IMR-90 (cell line): ENCODE results near the gene C15orf40. TPM values are rescaled to one million over a fixed set of nuclear protein-coding genes. Genes with fewer than 3 reads are reported as not detected.

Experiments used
- ATAC-seq: fragments of 200-7000 bp; cut with Tn5 transposase; 2 replicates; pipeline ENCODE4 v1.9.1; 2020; ENCODE audit warnings: low read depth, mild to moderate bottlenecking, moderate library complexity
- BruUV-seq: library from RNA; stranded (reverse); fragments of 400-500 nt; replicated peaks from 2 replicates; lab custom pipeline; 2021; lab: Mats Ljungman, UMichigan
- CTCF ChIA-PET: fragments of 300-600 bp; formaldehyde crosslinking; extraction: SDS; loops from one replicate; lab custom pipeline; 2021; ENCODE audit warnings: antibody characterized with exemption; lab: Yijun Ruan, JAX
- POLR2A ChIA-PET: fragments of 300-600 bp; sonication (Branson Sonifier 250); formaldehyde crosslinking; loops from one replicate; lab custom pipeline; 2022; ENCODE audit warnings: antibody characterized with exemption; ENCODE audit not compliant: unreplicated experiment; lab: Charles Lee
- DNase-seq: peaks from one replicate; pipeline ENCODE4 v3.0.0; 2013
- H2AFZ ChIP-seq: replicated peaks from 2 replicates; pipeline ENCODE3; 2013; ENCODE audit warnings: low read length, mild to moderate bottlenecking; ENCODE audit not compliant: poor library complexity
- H2AK5ac ChIP-seq: 2 replicates; pipeline ENCODE4 v1.6.1; 2013; ENCODE audit warnings: low read depth, low read length, inconsistent platforms
- H2AK9ac ChIP-seq: replicated peaks from 2 replicates; pipeline ENCODE3; 2013; ENCODE audit warnings: mild to moderate bottlenecking, low read depth, low read length, moderate library complexity; ENCODE audit not compliant: poor library complexity
- H2BK120ac ChIP-seq: 2 replicates; pipeline ENCODE4 v1.6.1; 2013; ENCODE audit warnings: low read depth, low read length, inconsistent platforms
- H2BK15ac ChIP-seq: 3 replicates; pipeline ENCODE4 v1.6.1; 2013; ENCODE audit warnings: low read depth, low read length, inconsistent platforms
- H2BK20ac ChIP-seq: 2 replicates; pipeline ENCODE4 v1.6.1; 2013; ENCODE audit warnings: low read depth, mild to moderate bottlenecking, inconsistent platforms, low read length, moderate library complexity
- H2BK5ac ChIP-seq: 2 replicates; pipeline ENCODE4 v1.6.1; 2013; ENCODE audit warnings: mild to moderate bottlenecking, low read depth, low read length, inconsistent platforms; ENCODE audit not compliant: poor library complexity, severe bottlenecking
- H3K14ac ChIP-seq: replicated peaks from 2 replicates; pipeline ENCODE4 v1.6.1; 2013; ENCODE audit warnings: low read depth, low read length, inconsistent platforms
- H3K18ac ChIP-seq: 2 replicates; pipeline ENCODE4 v1.6.1; 2013; ENCODE audit warnings: low read depth, low read length, control low read depth
- H3K23ac ChIP-seq: 2 replicates; pipeline ENCODE4 v1.6.1; 2013; ENCODE audit warnings: low read depth, low read length, inconsistent platforms
- H3K27ac ChIP-seq: 2 replicates; pipeline ENCODE4 v1.5.1; 2013; ENCODE audit warnings: mild to moderate bottlenecking, control low read depth, low read length; ENCODE audit not compliant: insufficient read depth
- H3K27me3 ChIP-seq: 2 replicates; pipeline ENCODE4 v1.6.1; 2013; ENCODE audit warnings: low read length; ENCODE audit not compliant: control insufficient read depth, insufficient read depth
- H3K36me3 ChIP-seq: 2 replicates; pipeline ENCODE4 v1.6.1; 2013; ENCODE audit warnings: low read length, mixed read lengths; ENCODE audit not compliant: control insufficient read depth, insufficient read depth
- H3K4ac ChIP-seq: 2 replicates; pipeline ENCODE4 v1.6.1; 2013; ENCODE audit warnings: low read depth, low read length, inconsistent platforms
- H3K4me1 ChIP-seq: 2 replicates; pipeline ENCODE4 v1.6.1; 2013; ENCODE audit warnings: low read length, mixed read lengths; ENCODE audit not compliant: control insufficient read depth, insufficient read depth
- H3K4me2 ChIP-seq: 2 replicates; pipeline ENCODE4 v1.6.1; 2013; ENCODE audit warnings: low read depth, mild to moderate bottlenecking, control low read depth, low read length, moderate library complexity
- H3K4me3 ChIP-seq: 2 replicates; pipeline ENCODE4 v1.5.1; 2013; ENCODE audit warnings: low read depth, mild to moderate bottlenecking, control low read depth, low read length, moderate library complexity; ENCODE audit not compliant: insufficient read depth
- H3K56ac ChIP-seq: 2 replicates; pipeline ENCODE4 v1.6.1; 2013; ENCODE audit warnings: low read length, inconsistent platforms; ENCODE audit not compliant: insufficient read depth; ENCODE audit errors: extremely low read depth
- H3K79me1 ChIP-seq, 2 experiments: 2 replicates each; pipeline ENCODE4 v1.6.1; 2013; ENCODE audit warnings: low read length in 2 of 2, inconsistent platforms in 1 of 2, low read depth in 1 of 2
- H3K9ac ChIP-seq: 2 replicates; pipeline ENCODE4 v1.6.1; 2013; ENCODE audit warnings: low read depth, low read length, control low read depth
- H3K9me1 ChIP-seq: 2 replicates; pipeline ENCODE4 v1.6.1; 2013; ENCODE audit warnings: low read length, inconsistent platforms; ENCODE audit not compliant: insufficient read depth
- H3K9me3 ChIP-seq: 2 replicates; pipeline ENCODE4 v1.6.1; 2013; ENCODE audit warnings: low read length; ENCODE audit not compliant: control insufficient read depth, insufficient read depth
- H4K20me1 ChIP-seq: 2 replicates; pipeline ENCODE4 v1.6.1; 2013; ENCODE audit warnings: low read length, inconsistent platforms; ENCODE audit not compliant: insufficient read depth
- H4K5ac ChIP-seq: 2 replicates; pipeline ENCODE4 v1.6.1; 2013; ENCODE audit warnings: mild to moderate bottlenecking, low read depth, low read length, control low read depth
- H4K8ac ChIP-seq, 2 experiments: 2 replicates each; pipeline ENCODE4 v1.6.1; 2013; ENCODE audit warnings: low read depth in 2 of 2, low read length in 2 of 2, control low read depth in 1 of 2, inconsistent platforms in 1 of 2
- H4K91ac ChIP-seq: 2 replicates; pipeline ENCODE4 v1.6.1; 2013; ENCODE audit warnings: low read depth, low read length, inconsistent platforms; ENCODE audit not compliant: insufficient read depth
- BHLHE40 ChIP-seq: fragments of 150-350 bp; IDR thresholded peaks from 2 replicates; pipeline ENCODE4 v1.6.1; 2016; ENCODE audit warnings: mild to moderate bottlenecking, low read depth, low read length
- CEBPB ChIP-seq: IDR thresholded peaks from 2 replicates; pipeline ENCODE4 v1.6.1; 2012; ENCODE audit warnings: low read depth, low read length, improper control_type of control experiment
- CHD1 ChIP-seq: IDR thresholded peaks from 2 replicates; pipeline ENCODE4 v1.6.1; 2012; ENCODE audit warnings: low read depth, low read length, improper control_type of control experiment
- CTCF ChIP-seq: conservative IDR thresholded peaks from 2 replicates; pipeline ENCODE4 v1.5.1; 2012; ENCODE audit warnings: mild to moderate bottlenecking, low read depth, low read length, improper control_type of control experiment
- ELK1 ChIP-seq: fragments of 150-350 bp; IDR thresholded peaks from 2 replicates; pipeline ENCODE4 v1.6.1; 2016; ENCODE audit warnings: low read depth, mild to moderate bottlenecking, low read length, moderate library complexity, borderline replicate concordance
- FOS ChIP-seq: fragments of 150-350 bp; IDR thresholded peaks from 2 replicates; pipeline ENCODE4 v1.6.1; 2016; ENCODE audit warnings: low read depth, low read length
- MAFK ChIP-seq: IDR thresholded peaks from 2 replicates; pipeline ENCODE4 v1.6.1; 2012; ENCODE audit warnings: low read depth, low read length, improper control_type of control experiment
- MAZ ChIP-seq: IDR thresholded peaks from 2 replicates; pipeline ENCODE4 v1.6.1; 2012; ENCODE audit warnings: low read depth, mild to moderate bottlenecking, low read length, improper control_type of control experiment, moderate library complexity, borderline replicate concordance
- MXI1 ChIP-seq: IDR thresholded peaks from 2 replicates; pipeline ENCODE4 v1.6.1; 2012; ENCODE audit warnings: low read depth, mild to moderate bottlenecking, low read length, moderate library complexity, borderline replicate concordance
- NFE2L2 ChIP-seq: fragments of 150-350 bp; IDR thresholded peaks from 2 replicates; pipeline ENCODE4 v1.6.1; 2016; ENCODE audit warnings: low read depth, mild to moderate bottlenecking, low read length
- POLR2A ChIP-seq: IDR thresholded peaks from 2 replicates; pipeline ENCODE4 v1.6.1; 2012; ENCODE audit warnings: mild to moderate bottlenecking, low read depth, low read length
- RAD21 ChIP-seq: IDR thresholded peaks from 2 replicates; pipeline ENCODE4 v1.6.1; 2012; ENCODE audit warnings: low read length, improper control_type of control experiment
- RCOR1 ChIP-seq: IDR thresholded peaks from 2 replicates; pipeline ENCODE4 v1.6.1; 2012; ENCODE audit warnings: mild to moderate bottlenecking, low read length, improper control_type of control experiment; ENCODE audit not compliant: insufficient replicate concordance
- RFX5 ChIP-seq: IDR thresholded peaks from 2 replicates; pipeline ENCODE4 v1.8.0; 2012; ENCODE audit warnings: low read depth, mild to moderate bottlenecking, low read length, moderate library complexity
- SMC3 ChIP-seq: fragments of 150-350 bp; IDR thresholded peaks from 2 replicates; pipeline ENCODE4 v1.6.1; 2016; ENCODE audit warnings: low read depth, mild to moderate bottlenecking, antibody characterized with exemption, low read length, moderate library complexity
- USF2 ChIP-seq: fragments of 150-350 bp; IDR thresholded peaks from 2 replicates; pipeline ENCODE4 v1.6.1; 2017; ENCODE audit warnings: mild to moderate bottlenecking, antibody characterized with exemption, low read length, low read depth
- WGBS, 2 experiments: methylation state at CpG; one replicate each; pipeline versions ENCODE4 v1.1.5 to v1.1.7; 2013; ENCODE audit warnings: missing lambda C conversion rate in 2 of 2; ENCODE audit not compliant: insufficient read length in 1 of 2; ENCODE audit errors: extremely low coverage in 2 of 2; 5-methylcytosine and 5-hydroxymethylcytosine counted together
- dilution Hi-C: fragments of 300-500 bp; cut with HindIII; formaldehyde crosslinking; loops from one replicate; pipeline ENCODE4 v1.14.3; 2018; ENCODE audit warnings: low sequenced_read_pairs; ENCODE audit not compliant: unreplicated experiment
- in situ Hi-C: fragments of 300-500 bp; cut with MboI; formaldehyde crosslinking; loops from 3 replicates; pipeline ENCODE4 v1.14.3; 2019; ENCODE audit warnings: low sequenced_read_pairs, inconsistent platforms, mixed read lengths
- intact Hi-C: fragments of 100-400 bp; cut with micrococcal nuclease; formaldehyde crosslinking; loops from 2 replicates; pipeline ENCODE4 v1.10.0; 2022
- polyA plus RNA-seq, 3 experiments: library from polyadenylated mRNA; depleted of rRNA; stranded (reverse); fragments of >200 nt; gene quantifications; 2 replicates each; pipeline ENCODE4 v1.2.3, GENCODE V29; 2012; ENCODE audit warnings: low replicate concordance in 1 of 3
- total RNA-seq: library from RNA; depleted of rRNA; stranded (reverse); fragments of >200 nt; gene quantifications from 2 replicates; pipeline ENCODE4 v1.2.3, GENCODE V29; 2012

The C15orf40 gene
- total and polyA plus RNA-seq, 2 of the 4 experiments (the other 2 are of a cell fraction): 7.0 to 10.7 TPM

DNA sequence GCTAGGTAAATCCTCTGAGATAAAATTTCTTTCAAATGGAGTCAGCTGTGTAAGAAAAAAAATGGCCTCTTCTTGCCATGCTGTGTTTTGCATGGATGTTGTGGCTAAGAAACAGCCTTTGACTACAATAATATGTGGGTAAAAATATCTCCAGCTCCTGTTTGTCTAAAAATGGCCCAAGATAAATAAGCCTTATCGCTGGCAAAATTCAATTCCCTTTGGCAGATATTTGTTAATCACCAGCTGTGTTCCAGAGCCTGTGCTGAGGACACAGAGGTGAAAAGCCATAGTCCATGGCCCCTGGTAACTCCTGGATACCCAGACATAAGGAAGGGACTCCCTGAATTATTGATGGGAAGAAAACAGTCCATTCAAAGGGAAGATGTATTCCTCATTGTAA is 40.7 kb downstream of the C15orf40 start:
- in situ Hi-C loops (no loop called here), dilution Hi-C loops (no loop called here), intact Hi-C loops (no loop called here)
- Histone ChIP-seq H2BK120ac (no peak overlapping the region), H2AK5ac (no peak overlapping the region), H3K4me2 (no peak overlapping the region), H2BK5ac (no peak overlapping the region), H3K14ac (no peak overlapping the region), H3K9ac (no peak overlapping the region), H3K4ac (no peak overlapping the region), H2AK9ac (no peak overlapping the region), H2BK15ac (no peak overlapping the region), H3K18ac (no peak overlapping the region), H4K8ac (no peak overlapping the region), H3K4me1 (no peaks in the 10 kb centered on the region), H3K4me3 (no peak overlapping the region), H2BK20ac (no peak overlapping the region), H4K20me1 (no peaks in the 10 kb centered on the region), H3K23ac (no peak overlapping the region), H4K91ac (no peak overlapping the region), H3K9me3 (no peaks in the 10 kb centered on the region), H2AFZ (no peak overlapping the region), H3K27me3 (no peaks in the 10 kb centered on the region; the same call in 1 of the 2 replicates), H4K5ac (no peak overlapping the region), H3K9me1 (no peaks in the 10 kb centered on the region), H3K79me1 (no peaks in the 10 kb centered on the region), H3K56ac (no peak overlapping the region), H3K27ac (no peak overlapping the region), H3K36me3 (no peaks in the 10 kb centered on the region)
- ChIA-PET CTCF (no interaction called here), POLR2A (no interaction called here)
- no peak for ATAC-seq
- no CpG with 5 or more reads among the region's 1 CpG for WGBS, 2 experiments
- TF ChIP-seq RCOR1 (no peak), CEBPB (no peak), FOS (no peak), ELK1 (no peak), MXI1 (no peak), USF2 (no peak), NFE2L2 (no peak), CHD1 (no peak), CTCF (no peak), SMC3 (no peak), RFX5 (no peak), POLR2A (no peak), BHLHE40 (no peak), MAFK (no peak), RAD21 (no peak), MAZ (no peak)
- DNase-seq: no peak
- BruUV-seq: no TSS peak
